DMS114 treated with DMSO at 0.1 percent for 48 hours (cell line): Measurements from ENCODE around the gene ANGPTL8.

Source experiments
- DNase-seq: peaks from one replicate; lab custom pipeline; 2025; ENCODE audit not compliant: unreplicated experiment; lab: John Stamatoyannopoulos, UW

Gene ANGPTL8

GRCh38 chr19:11203194-11204075 lies 36.0 kb upstream of the ANGPTL8 start:
- no peak for DNase-seq

- no peak for DNase-seq
Observed at GRCh38 chr19:11204076-11204602, 35.3 kb upstream of the ANGPTL8 start.

- DNase-seq, result no peak
Observed at GRCh38 chr19:11204943-11205349, 34.5 kb upstream of the ANGPTL8 start.

GRCh38 chr19:11205939-11206570 lies 33.4 kb upstream of the ANGPTL8 start:
- no peak for DNase-seq

- no peak for DNase-seq
Observed at GRCh38 chr19:11208561-11209471, 30.6 kb upstream of the ANGPTL8 start.

GRCh38 chr19:11209839-11210655 lies 29.4 kb upstream of the ANGPTL8 start:
- DNase-seq, result no peak

GRCh38 chr19:11210656-11210928 lies 28.8 kb upstream of the ANGPTL8 start:
- no peak for DNase-seq

GRCh38 chr19:11214387-11214786 lies 25.0 kb upstream of the ANGPTL8 start:
- no peak for DNase-seq

- DNase-seq, result no peak
Observed at GRCh38 chr19:11221082-11221598, 18.3 kb upstream of the ANGPTL8 start.

- DNase-seq, result no peak
Observed at GRCh38 chr19:11223200-11223599, 16.2 kb upstream of the ANGPTL8 start.

- no peak for DNase-seq
Observed at GRCh38 chr19:11224429-11224828, 15.0 kb upstream of the ANGPTL8 start.

- no peak for DNase-seq
Observed at GRCh38 chr19:11225172-11225571, 14.2 kb upstream of the ANGPTL8 start.

GRCh38 chr19:11225815-11226214 lies 13.6 kb upstream of the ANGPTL8 start:
- DNase-seq, result no peak

GRCh38 chr19:11226716-11227166 lies 12.7 kb upstream of the ANGPTL8 start:
- DNase-seq, result no peak

- no peak for DNase-seq
Observed at GRCh38 chr19:11227195-11227886, 12.1 kb upstream of the ANGPTL8 start.

GRCh38 chr19:11230621-11231386 lies 8.6 kb upstream of the ANGPTL8 start:
- no peak for DNase-seq

GRCh38 chr19:11232555-11232954 lies 6.9 kb upstream of the ANGPTL8 start:
- no peak for DNase-seq

GRCh38 chr19:11233073-11233472 lies 6.3 kb upstream of the ANGPTL8 start:
- no peak for DNase-seq
